ENCODE measurements around the gene KDM4D. TPM values are rescaled to one million over a fixed set of nuclear protein-coding genes. Genes with fewer than 3 reads are reported as not detected.
"Not testable (repeated sequence)": the region's sequence is repeated elsewhere in the genome, so short reads cannot be mapped to it uniquely, and the experiment has no call there.

The KDM4D gene
- total RNA-seq (1.4 TPM), polyA plus RNA-seq (ENCODE audit: insufficient read depth in 1 of 8, insufficient read length in 8 of 8, low replicate concordance in 1 of 8) (1 to 10 TPM; 1.0 to 1.6 (median 1.3) TPM)
- long read RNA-seq, donor 1, partial matches to known transcripts, result 0 of 1 reads
- long read RNA-seq, donor 1, other reads (novel, unspliced or antisense), result 0 of 1 reads
- long read RNA-seq, donor 2, result 0 reads
- long read RNA-seq, donor 3, partial matches to known transcripts, result 0 of 3 reads
- long read RNA-seq, donor 3, other reads (novel, unspliced or antisense), result 0 of 3 reads
- long read RNA-seq, donor 4, partial matches to known transcripts, result 0 of 2 reads
- long read RNA-seq, donor 4, other reads (novel, unspliced or antisense), result 0 of 2 reads
- long read RNA-seq, donor 5, result 0 reads
- long read RNA-seq, donor 6, result 0 reads
- long read RNA-seq, donor 7, result 0 reads
- long read RNA-seq, donor 8, result 0 reads
- long read RNA-seq, donor 9, result 0 reads
- long read RNA-seq, donor 10, partial matches to known transcripts, result 0 of 3 reads
- long read RNA-seq, donor 10, other reads (novel, unspliced or antisense), result 0 of 3 reads
- long read RNA-seq, donor 11, result 0 reads

GRCh38 chr11:94973099-94973968 is at the start of gene KDM4D, which contains the start of gene CWC15:
TSS of gene KDM4D (plus strand) at chr11:94973709. CDS start at chr11:94997373, 23,664 bp downstream.
TSS of gene CWC15 (minus strand) at chr11:94973556. CDS start at chr11:94972185, 1,371 bp downstream.
- Histone ChIP-seq H3K9me3 (replicated peaks; ENCODE audit: control insufficient read depth, low read depth, low read length) (no peaks in the 10 kb centered on the region), H3K36me3 (ENCODE audit: control insufficient read depth, insufficient read depth, low read length) (peaks cover 15% of the 10 kb centered on the region), H3K4me1 (ENCODE audit: control insufficient read depth, insufficient read depth, low read length) (no peaks in the 10 kb centered on the region), H3K27me3 (ENCODE audit: control insufficient read depth, insufficient read depth, low read length) (no peaks in the 10 kb centered on the region), H3K27ac (ENCODE audit: low read length) (peak within 1 kb of the TSS; percentile 93), H3K4me3 (ENCODE audit: low read length) (peak within 1 kb of the TSS; percentile 94)
- peak; percentile 99 for DNase-seq
- 0% methylated on average over 55 of the region's 66 CpGs for WGBS (ENCODE audit: insufficient coverage)

- H3K27me3 ChIP-seq (ENCODE audit: control insufficient read depth, insufficient read depth, low read length), result no peaks in the 10 kb centered on the region
- H3K4me1 ChIP-seq (ENCODE audit: control insufficient read depth, insufficient read depth, low read length), result peaks cover 35% of the 10 kb centered on the region
- no peak overlapping the region for H3K27ac ChIP-seq (ENCODE audit: low read length)
- no peaks in the 10 kb centered on the region for H3K9me3 ChIP-seq (replicated peaks; ENCODE audit: control insufficient read depth, low read depth, low read length)
- no peaks in the 10 kb centered on the region for H3K36me3 ChIP-seq (ENCODE audit: control insufficient read depth, insufficient read depth, low read length)
- H3K4me3 ChIP-seq (ENCODE audit: low read length), result no peak overlapping the region
- WGBS (ENCODE audit: insufficient coverage), result 0% methylated on average over 1 of the region's 6 CpGs
- peak; percentile 50 for DNase-seq
Observed at GRCh38 chr11:94924171-94924572, 49.3 kb upstream of the KDM4D start.

- 51% methylated on average over 4 of the region's 5 CpGs for WGBS (ENCODE audit: insufficient coverage)
- no peaks in the 10 kb centered on the region for H3K9me3 ChIP-seq (replicated peaks; ENCODE audit: control insufficient read depth, low read depth, low read length)
- no peak overlapping the region for H3K27ac ChIP-seq (ENCODE audit: low read length)
- no peak for DNase-seq
- H3K4me1 ChIP-seq (ENCODE audit: control insufficient read depth, insufficient read depth, low read length), result peaks cover 35% of the 10 kb centered on the region
- no peaks in the 10 kb centered on the region for H3K36me3 ChIP-seq (ENCODE audit: control insufficient read depth, insufficient read depth, low read length)
- no peak overlapping the region for H3K4me3 ChIP-seq (ENCODE audit: low read length)
- H3K27me3 ChIP-seq (ENCODE audit: control insufficient read depth, insufficient read depth, low read length), result no peaks in the 10 kb centered on the region
Observed at GRCh38 chr11:94924612-94925011, 48.9 kb upstream of the KDM4D start.

GRCh38 chr11:94925422-94926270 is 47.9 kb upstream of the KDM4D start:
- no peak for DNase-seq
- Histone ChIP-seq H3K4me1 (ENCODE audit: control insufficient read depth, insufficient read depth, low read length) (peaks cover 35% of the 10 kb centered on the region), H3K4me3 (ENCODE audit: low read length) (no peak overlapping the region), H3K27me3 (ENCODE audit: control insufficient read depth, insufficient read depth, low read length) (no peaks in the 10 kb centered on the region), H3K36me3 (ENCODE audit: control insufficient read depth, insufficient read depth, low read length) (no peaks in the 10 kb centered on the region), H3K9me3 (replicated peaks; ENCODE audit: control insufficient read depth, low read depth, low read length) (no peaks in the 10 kb centered on the region), H3K27ac (ENCODE audit: low read length) (peak overlapping the region; percentile 86)
- 70% methylated on average over 1 of the region's 7 CpGs for WGBS (ENCODE audit: insufficient coverage)

GRCh38 chr11:94926271-94926625 is 47.3 kb upstream of the KDM4D start:
- DNase-seq, result no peak
- H3K36me3 ChIP-seq (ENCODE audit: control insufficient read depth, insufficient read depth, low read length), result no peaks in the 10 kb centered on the region
- no peak overlapping the region for H3K4me3 ChIP-seq (ENCODE audit: low read length)
- H3K27me3 ChIP-seq (ENCODE audit: control insufficient read depth, insufficient read depth, low read length), result no peaks in the 10 kb centered on the region
- H3K9me3 ChIP-seq (replicated peaks; ENCODE audit: control insufficient read depth, low read depth, low read length), result no peaks in the 10 kb centered on the region
- H3K27ac ChIP-seq (ENCODE audit: low read length), result peak overlapping the region; percentile 86
- peaks cover 35% of the 10 kb centered on the region for H3K4me1 ChIP-seq (ENCODE audit: control insufficient read depth, insufficient read depth, low read length)

GRCh38 chr11:94926698-94927237 is 46.7 kb upstream of the KDM4D start:
- H3K36me3 ChIP-seq (ENCODE audit: control insufficient read depth, insufficient read depth, low read length), result no peaks in the 10 kb centered on the region
- H3K27ac ChIP-seq (ENCODE audit: low read length), result peak overlapping the region; percentile 86
- no peaks in the 10 kb centered on the region for H3K9me3 ChIP-seq (replicated peaks; ENCODE audit: control insufficient read depth, low read depth, low read length)
- peaks cover 35% of the 10 kb centered on the region for H3K4me1 ChIP-seq (ENCODE audit: control insufficient read depth, insufficient read depth, low read length)
- WGBS (ENCODE audit: insufficient coverage), result 8% methylated on average over 4 of the region's 6 CpGs
- peak; percentile 93 for DNase-seq
- H3K27me3 ChIP-seq (ENCODE audit: control insufficient read depth, insufficient read depth, low read length), result no peaks in the 10 kb centered on the region
- no peak overlapping the region for H3K4me3 ChIP-seq (ENCODE audit: low read length)

- Histone ChIP-seq H3K27ac (ENCODE audit: low read length) (no peak overlapping the region), H3K27me3 (ENCODE audit: control insufficient read depth, insufficient read depth, low read length) (no peaks in the 10 kb centered on the region), H3K9me3 (replicated peaks; ENCODE audit: control insufficient read depth, low read depth, low read length) (no peaks in the 10 kb centered on the region), H3K4me1 (ENCODE audit: control insufficient read depth, insufficient read depth, low read length) (peaks cover 38% of the 10 kb centered on the region), H3K36me3 (ENCODE audit: control insufficient read depth, insufficient read depth, low read length) (no peaks in the 10 kb centered on the region), H3K4me3 (ENCODE audit: low read length) (no peak overlapping the region)
- DNase-seq, result no peak
- WGBS (ENCODE audit: insufficient coverage), result 100% methylated on average over 1 of the region's 1 CpG
Observed at GRCh38 chr11:94928117-94928990, 45.2 kb upstream of the KDM4D start.

GRCh38 chr11:94932072-94932471 is 41.4 kb upstream of the KDM4D start:
- not testable (repeated sequence) for H3K27me3 ChIP-seq (ENCODE audit: control insufficient read depth, insufficient read depth, low read length); H3K36me3 ChIP-seq (ENCODE audit: control insufficient read depth, insufficient read depth, low read length); H3K27ac ChIP-seq (ENCODE audit: low read length); H3K9me3 ChIP-seq (replicated peaks; ENCODE audit: control insufficient read depth, low read depth, low read length); H3K4me3 ChIP-seq (ENCODE audit: low read length); DNase-seq
- peaks cover 28% of the 10 kb centered on the region for H3K4me1 ChIP-seq (ENCODE audit: control insufficient read depth, insufficient read depth, low read length)

- no peak overlapping the region for H3K27ac ChIP-seq (ENCODE audit: low read length)
- no peak overlapping the region for H3K4me3 ChIP-seq (ENCODE audit: low read length)
- no CpG with 5 or more reads among the region's 5 CpGs for WGBS (ENCODE audit: insufficient coverage)
- DNase-seq, result no peak
- H3K4me1 ChIP-seq (ENCODE audit: control insufficient read depth, insufficient read depth, low read length), result peaks cover 24% of the 10 kb centered on the region
- H3K36me3 ChIP-seq (ENCODE audit: control insufficient read depth, insufficient read depth, low read length), result no peaks in the 10 kb centered on the region
- no peaks in the 10 kb centered on the region for H3K27me3 ChIP-seq (ENCODE audit: control insufficient read depth, insufficient read depth, low read length)
- H3K9me3 ChIP-seq (replicated peaks; ENCODE audit: control insufficient read depth, low read depth, low read length), result no peaks in the 10 kb centered on the region
Observed at GRCh38 chr11:94932503-94932902, 41.0 kb upstream of the KDM4D start.

Measured in muscle of leg (tissue), 16 donors.